IPS-15b (cell line): ENCODE results near the gene LPIN1.
A peak's percentile ranks its signal among the peaks of the same experiment; 100 is the strongest.
"Not testable (repeated sequence)": the region's sequence is repeated elsewhere in the genome, so short reads cannot be mapped to it uniquely, and the experiment has no call there.

Source experiments
- H3K27me3 ChIP-seq: one replicate; pipeline ENCODE4 v1.6.1; 2013; ENCODE audit warnings: low read length; ENCODE audit not compliant: control insufficient read depth, insufficient read depth
- H3K36me3 ChIP-seq: one replicate; pipeline ENCODE4 v1.6.1; 2013; ENCODE audit warnings: low read length; ENCODE audit not compliant: control insufficient read depth, insufficient read depth
- H3K4me1 ChIP-seq: one replicate; pipeline ENCODE4 v1.6.1; 2013; ENCODE audit warnings: mild to moderate bottlenecking, low read length; ENCODE audit not compliant: control insufficient read depth, insufficient read depth
- H3K4me3 ChIP-seq: one replicate; pipeline ENCODE4 v1.5.1; 2013; ENCODE audit warnings: low read depth, low read length
- H3K9ac ChIP-seq: one replicate; pipeline ENCODE4 v1.6.1; 2013; ENCODE audit warnings: low read depth, mild to moderate bottlenecking, low read length
- H3K9me3 ChIP-seq: one replicate; pipeline ENCODE4 v1.6.1; 2013; ENCODE audit warnings: mild to moderate bottlenecking, low read length; ENCODE audit not compliant: control insufficient read depth, insufficient read depth

Gene LPIN1

DNA sequence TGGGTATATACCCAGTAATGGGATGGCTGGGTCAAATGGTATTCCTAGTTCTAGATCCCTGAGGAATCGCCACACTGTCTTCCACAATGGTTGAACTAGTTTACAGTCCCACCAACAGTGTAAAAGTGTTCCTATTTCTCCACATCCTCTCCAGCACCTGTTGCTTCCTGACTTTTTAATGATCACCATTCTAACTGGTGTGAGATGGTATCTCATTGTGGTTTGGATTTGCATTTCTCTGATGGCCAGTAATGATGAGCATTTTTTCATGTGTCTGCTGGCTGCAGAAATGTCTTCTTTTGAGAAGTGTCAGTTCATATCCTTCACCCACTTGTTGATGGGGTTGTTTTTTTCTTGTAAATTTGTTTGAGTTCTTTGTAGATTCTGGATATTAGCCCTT, 98.4 kb downstream of the LPIN1 start:
- H3K27me3 ChIP-seq, H3K4me3 ChIP-seq, H3K9ac ChIP-seq, H3K4me1 ChIP-seq, H3K36me3 ChIP-seq, H3K9me3 ChIP-seq: not testable (repeated sequence)

DNA sequence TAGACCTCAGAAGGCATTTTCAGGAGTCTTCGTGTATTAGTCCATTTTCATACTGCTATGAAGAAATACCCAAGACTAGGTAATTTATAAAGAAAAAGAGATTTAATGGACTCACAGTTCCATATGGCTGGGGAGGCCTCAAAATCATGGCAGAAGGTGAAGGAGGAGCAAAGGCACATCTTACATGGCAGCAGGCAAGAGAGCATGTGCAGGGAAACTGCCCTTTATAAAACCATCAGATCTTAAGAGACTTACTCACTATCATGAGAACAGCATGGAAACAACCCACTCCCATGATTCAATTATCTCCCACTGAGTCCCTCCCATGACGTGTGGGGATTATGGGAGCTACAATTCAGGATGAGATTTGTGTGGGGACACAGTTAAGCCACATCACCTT, 101.5 kb downstream of the LPIN1 start:
- H3K9ac ChIP-seq, H3K4me1 ChIP-seq, H3K27me3 ChIP-seq, H3K4me3 ChIP-seq, H3K36me3 ChIP-seq, H3K9me3 ChIP-seq: not testable (repeated sequence)

DNA sequence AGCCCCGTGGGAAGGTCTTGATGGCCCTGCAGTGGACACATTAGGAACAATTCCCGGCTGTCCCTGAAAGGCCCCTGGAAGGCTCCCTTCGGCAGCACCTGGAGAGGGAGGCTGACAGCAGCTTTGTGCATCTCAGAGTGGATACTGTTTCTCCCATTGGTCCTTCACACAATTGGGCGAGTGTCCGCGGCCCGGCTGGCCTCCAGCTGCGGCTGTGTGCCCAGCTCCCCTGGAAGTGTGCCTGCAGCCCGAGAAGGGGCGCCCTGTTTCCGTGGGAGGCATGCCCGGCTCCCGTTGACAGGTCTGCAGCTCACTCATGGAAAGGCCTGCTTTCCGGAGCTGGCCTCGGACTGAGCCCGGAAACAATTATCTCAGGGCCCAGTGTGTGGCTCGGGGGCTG, 103.7 kb downstream of the LPIN1 start:
- no peak overlapping the region for H3K9ac ChIP-seq
- H3K9me3 ChIP-seq: no peaks in the 10 kb centered on the region
- no peak overlapping the region for H3K4me3 ChIP-seq
- H3K4me1 ChIP-seq: peaks cover 4% of the 10 kb centered on the region
- no peaks in the 10 kb centered on the region for H3K27me3 ChIP-seq
- H3K36me3 ChIP-seq: no peaks in the 10 kb centered on the region

DNA sequence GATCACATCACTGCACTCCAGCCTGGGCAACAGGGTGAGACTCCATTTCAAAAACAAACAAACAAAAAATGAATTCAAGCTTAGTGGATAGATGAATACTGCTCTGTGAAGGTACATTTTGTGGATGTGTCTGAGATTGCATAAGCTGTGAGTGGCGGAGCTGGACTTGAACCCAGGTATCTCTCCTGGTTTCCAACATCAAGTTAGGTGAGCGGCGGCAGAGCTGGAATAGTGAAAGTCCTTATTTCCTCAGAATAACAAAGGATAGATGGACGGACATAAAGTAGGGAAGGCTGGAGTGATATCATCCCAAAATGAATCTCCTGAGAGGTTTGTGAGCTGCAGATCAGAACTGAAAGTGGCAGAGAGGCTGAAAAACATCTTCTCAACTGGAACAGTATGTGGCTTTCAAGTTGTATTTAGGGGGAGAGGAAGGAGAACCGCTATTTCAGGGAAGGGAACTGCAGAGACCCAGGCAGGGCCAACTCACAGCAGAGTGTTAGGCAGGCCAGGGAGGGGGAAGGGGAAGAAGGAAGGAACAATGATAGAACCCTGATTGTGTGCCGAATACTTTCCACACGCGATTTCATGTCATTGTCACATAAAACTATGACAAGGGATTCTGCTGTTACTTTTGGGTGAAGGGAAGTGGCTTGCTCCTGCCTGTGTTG, 106.2 kb downstream of the LPIN1 start:
- Histone ChIP-seq H3K36me3 (no peaks in the 10 kb centered on the region), H3K27me3 (no peaks in the 10 kb centered on the region), H3K4me3 (no peak overlapping the region), H3K9me3 (no peaks in the 10 kb centered on the region), H3K9ac (no peak overlapping the region), H3K4me1 (peaks cover 4% of the 10 kb centered on the region)

DNA sequence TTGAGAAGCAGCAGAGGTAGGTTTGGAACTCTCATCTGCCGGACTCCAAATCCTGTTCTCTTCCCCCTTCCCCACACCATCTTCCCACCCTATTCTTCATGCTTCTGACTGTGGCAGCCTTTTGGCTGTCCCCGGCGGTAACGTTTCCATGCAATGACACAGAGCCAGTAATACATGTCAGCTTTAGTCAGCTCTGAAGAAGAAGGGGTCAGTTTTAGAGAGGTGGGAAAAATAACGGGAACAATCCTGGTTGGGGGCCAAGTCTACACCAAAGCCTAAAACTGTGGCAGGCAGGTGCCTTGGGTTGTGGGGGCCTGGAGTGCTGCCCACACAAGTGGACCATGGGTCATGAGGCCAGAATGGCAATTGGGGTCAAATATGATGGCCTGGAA, 106.8 kb downstream of the LPIN1 start:
- H3K36me3 ChIP-seq: no peaks in the 10 kb centered on the region
- peaks cover 2% of the 10 kb centered on the region for H3K9me3 ChIP-seq
- H3K27me3 ChIP-seq: no peaks in the 10 kb centered on the region
- no peak overlapping the region for H3K9ac ChIP-seq
- peaks cover 4% of the 10 kb centered on the region for H3K4me1 ChIP-seq
- no peak overlapping the region for H3K4me3 ChIP-seq

DNA sequence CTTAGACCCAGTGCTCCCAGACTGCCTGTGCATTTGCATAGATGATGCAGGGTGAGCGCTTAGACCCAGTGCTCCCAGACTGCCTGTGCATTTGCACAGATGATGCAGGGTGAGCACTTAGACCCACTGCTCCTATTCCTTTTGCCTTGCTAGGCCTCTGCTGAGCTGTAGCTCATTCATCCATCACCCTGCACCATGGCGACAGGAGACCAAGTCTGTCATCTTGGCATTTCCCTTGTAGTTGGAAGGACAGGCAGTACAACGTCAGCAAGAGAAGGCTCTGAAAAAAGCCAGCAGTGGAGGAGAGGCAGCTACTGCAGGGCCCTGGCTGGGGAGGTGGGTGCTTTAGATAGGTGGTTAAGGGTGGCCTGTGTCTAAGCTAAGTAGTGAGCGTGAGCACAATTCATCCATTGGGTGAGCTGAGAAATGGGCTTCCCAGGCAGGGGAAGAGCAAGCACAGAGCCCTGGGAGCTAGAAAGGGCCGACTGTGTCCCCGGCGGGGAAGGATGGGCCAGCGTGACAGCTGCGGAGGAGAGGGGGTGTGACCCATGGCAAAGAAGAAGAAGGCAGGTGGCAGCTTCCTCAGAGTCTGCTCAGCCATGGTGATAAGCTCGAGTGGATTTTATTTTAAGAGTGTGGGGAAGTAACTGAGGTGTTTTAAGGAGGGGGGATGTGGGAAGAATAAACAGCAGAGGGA, 108.8 kb downstream of the LPIN1 start:
- H3K27me3 ChIP-seq: no peaks in the 10 kb centered on the region
- H3K36me3 ChIP-seq: peaks cover 3% of the 10 kb centered on the region
- no peak overlapping the region for H3K4me3 ChIP-seq
- no peak overlapping the region for H3K9ac ChIP-seq
- H3K9me3 ChIP-seq: peaks cover 16% of the 10 kb centered on the region
- H3K4me1 ChIP-seq: no peaks in the 10 kb centered on the region

DNA sequence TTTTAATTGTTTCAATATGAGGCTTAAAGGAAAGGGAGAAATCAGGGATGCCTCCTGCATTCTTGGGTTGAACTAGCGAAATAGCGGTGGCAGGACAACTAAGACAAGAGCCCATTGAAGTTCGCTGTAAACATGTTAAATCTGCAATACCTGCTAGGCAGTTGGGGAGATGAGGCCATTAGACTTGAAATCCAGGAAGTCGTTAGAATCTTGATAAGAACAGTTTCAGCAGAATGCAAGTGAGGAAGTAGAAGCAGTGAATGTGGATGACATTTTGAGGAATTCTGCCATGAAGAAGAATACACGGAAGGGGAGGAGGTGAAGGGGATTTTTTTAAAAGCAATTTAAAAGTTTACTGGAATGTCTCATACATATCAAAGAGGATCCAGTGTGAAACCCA, 109.7 kb downstream of the LPIN1 start:
- Histone ChIP-seq H3K9ac (no peak overlapping the region), H3K27me3 (no peaks in the 10 kb centered on the region), H3K4me3 (no peak overlapping the region), H3K9me3 (peaks cover 16% of the 10 kb centered on the region), H3K4me1 (no peaks in the 10 kb centered on the region), H3K36me3 (peaks cover 3% of the 10 kb centered on the region)

DNA sequence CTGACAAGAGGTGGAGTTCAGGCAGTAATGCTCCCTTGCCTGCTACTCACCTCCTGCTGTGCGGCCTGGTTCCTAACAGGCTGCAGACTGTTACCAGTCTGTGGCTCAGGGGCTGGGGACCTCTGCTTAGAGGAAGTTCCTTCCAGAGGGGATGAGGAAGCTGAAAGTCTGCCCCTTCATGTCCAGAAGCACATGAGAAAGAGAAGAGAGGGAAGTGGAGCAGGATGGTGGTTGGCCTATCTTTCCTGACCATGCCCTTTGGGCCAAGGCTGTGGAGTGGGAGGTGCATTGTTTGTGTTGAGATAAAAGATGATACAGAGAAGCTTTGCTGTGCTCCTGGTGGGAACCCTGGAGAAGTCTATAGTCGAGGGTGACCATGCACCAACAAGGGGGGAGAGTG, 112.5 kb downstream of the LPIN1 start:
- peaks cover 3% of the 10 kb centered on the region for H3K36me3 ChIP-seq
- H3K27me3 ChIP-seq: no peaks in the 10 kb centered on the region
- no peak overlapping the region for H3K9ac ChIP-seq
- peaks cover 16% of the 10 kb centered on the region for H3K9me3 ChIP-seq
- no peak overlapping the region for H3K4me3 ChIP-seq
- peaks cover 3% of the 10 kb centered on the region for H3K4me1 ChIP-seq

DNA sequence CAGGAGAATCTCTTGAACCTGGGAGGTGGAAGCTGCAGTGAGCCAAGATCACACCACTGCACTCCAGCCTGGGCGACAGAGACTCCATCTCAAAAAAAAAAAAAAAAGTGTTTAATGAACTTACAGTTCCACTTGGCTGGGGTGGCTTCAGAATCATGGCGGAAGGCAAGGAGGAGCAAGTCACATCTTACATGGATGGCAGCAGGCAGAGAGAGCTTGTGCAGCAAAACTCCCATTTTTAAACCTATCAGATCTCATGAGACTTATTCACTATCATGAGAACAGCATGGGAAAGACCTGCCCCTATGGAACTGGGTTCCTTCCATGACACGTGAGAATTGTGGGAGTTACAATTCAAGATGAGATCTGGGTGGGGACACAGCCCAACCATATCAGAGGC, 113.5 kb downstream of the LPIN1 start:
- H3K9me3 ChIP-seq: peaks cover 16% of the 10 kb centered on the region
- H3K27me3 ChIP-seq, H3K4me1 ChIP-seq, H3K36me3 ChIP-seq, H3K9ac ChIP-seq, H3K4me3 ChIP-seq: not testable (repeated sequence)

DNA sequence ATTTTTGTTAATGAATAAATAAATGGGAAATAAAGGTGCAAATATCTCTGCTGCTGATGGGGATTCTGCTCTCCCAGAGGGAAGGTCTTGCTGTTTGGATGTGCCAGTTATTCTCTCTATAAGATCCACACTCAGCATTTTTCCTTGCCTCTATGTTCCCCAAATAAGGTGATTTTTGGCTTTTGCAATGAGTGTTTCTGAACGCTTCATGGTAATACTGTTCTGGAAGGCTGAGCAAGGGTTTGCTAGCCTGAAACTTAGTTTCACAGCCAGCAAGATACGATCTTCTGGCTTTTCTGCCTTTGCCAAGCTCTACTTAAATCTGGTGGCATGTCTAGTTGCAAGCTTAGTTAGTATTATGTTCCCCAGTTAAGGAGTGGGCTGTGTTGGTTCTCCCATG, 114.6 kb downstream of the LPIN1 start:
- H3K36me3 ChIP-seq: peaks cover 3% of the 10 kb centered on the region
- H3K4me3 ChIP-seq: no peak overlapping the region
- no peaks in the 10 kb centered on the region for H3K27me3 ChIP-seq
- peaks cover 7% of the 10 kb centered on the region for H3K4me1 ChIP-seq
- H3K9me3 ChIP-seq: peaks cover 16% of the 10 kb centered on the region
- no peak overlapping the region for H3K9ac ChIP-seq

DNA sequence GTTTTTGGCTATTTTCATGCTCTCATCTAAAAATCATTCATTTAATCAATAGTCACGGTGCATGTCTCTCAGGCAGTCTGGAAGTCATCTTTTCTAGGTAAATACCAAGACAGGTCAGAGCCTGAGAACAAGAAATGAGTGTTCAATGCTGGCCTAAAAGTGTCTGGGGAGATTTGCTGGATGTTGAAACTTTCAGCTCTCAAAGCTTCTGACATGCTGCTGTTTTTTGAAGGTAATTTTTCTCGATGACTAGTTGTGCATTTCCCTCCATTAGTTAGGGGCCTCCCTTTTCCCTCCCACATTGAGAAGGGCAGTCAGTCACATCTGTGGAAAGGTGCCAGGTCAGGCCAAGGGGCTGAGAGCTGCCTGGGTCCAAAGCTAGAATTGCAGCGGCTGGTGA, 115.6 kb downstream of the LPIN1 start:
- Histone ChIP-seq H3K4me3 (no peak overlapping the region), H3K4me1 (peaks cover 7% of the 10 kb centered on the region), H3K9ac (no peak overlapping the region), H3K9me3 (peaks cover 16% of the 10 kb centered on the region), H3K27me3 (no peaks in the 10 kb centered on the region), H3K36me3 (peaks cover 3% of the 10 kb centered on the region)

DNA sequence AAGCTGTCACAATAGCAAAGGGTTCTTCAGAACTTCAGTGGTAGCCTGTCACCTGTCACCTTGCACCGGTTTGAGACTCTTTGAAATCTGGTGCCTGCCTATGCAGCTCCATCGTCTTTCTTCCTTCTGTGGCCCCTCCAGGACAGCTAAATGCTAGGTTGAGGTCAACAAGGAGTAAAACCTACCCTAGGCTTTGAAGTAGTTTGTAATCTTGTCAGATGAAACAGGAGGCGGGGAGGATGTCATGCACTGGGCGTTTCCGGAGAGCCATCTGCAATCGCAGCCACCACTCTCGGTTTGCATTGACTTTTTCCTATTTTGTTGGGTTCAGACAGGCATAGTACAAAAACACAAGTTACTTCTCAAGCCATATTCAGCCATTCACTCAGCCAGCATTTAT, 116.7 kb downstream of the LPIN1 start:
- Histone ChIP-seq H3K9ac (peak overlapping the region; percentile 32), H3K9me3 (peaks cover 15% of the 10 kb centered on the region), H3K27me3 (no peaks in the 10 kb centered on the region), H3K36me3 (peaks cover 3% of the 10 kb centered on the region), H3K4me3 (no peak overlapping the region), H3K4me1 (peaks cover 7% of the 10 kb centered on the region)
